Stimulated activated effector memory CD8-positive, alpha-beta T cell treated with anti-CD3 and anti-CD28 coated beads, Interleukin-12 subunit alpha, Interleukin-12 subunit beta, amount 100 ng/mL, for 72 hours (primary cell): ENCODE measurements around the gene TGFBRAP1.

Experiments used
- ATAC-seq: fragments of 150-1000 bp; cut with Tn5 transposase; 2 replicates; pipeline ENCODE4 v1.10.0; 2021
- DNase-seq, 2 donors: peaks; one replicate each; pipeline ENCODE4 v3.0.0; 2021 to 2022; ENCODE audit warnings: low spot score in 2 of 2
- H3K27ac Mint-ChIP-seq: one replicate; pipeline ENCODE4 v1.8.0; 2022; ENCODE audit warnings: mild to moderate bottlenecking, mixed read lengths
- H3K36me3 Mint-ChIP-seq: one replicate; pipeline ENCODE4 v1.8.0; 2022; ENCODE audit warnings: mild to moderate bottlenecking, mixed read lengths
- H3K4me1 Mint-ChIP-seq: one replicate; pipeline ENCODE4 v1.8.0; 2022; ENCODE audit warnings: mixed read lengths
- H3K4me3 Mint-ChIP-seq: one replicate; pipeline ENCODE4 v1.8.0; 2022; ENCODE audit warnings: mild to moderate bottlenecking, mixed read lengths
- H3K9me3 Mint-ChIP-seq: one replicate; pipeline ENCODE4 v1.8.0; 2022; ENCODE audit warnings: mixed read lengths

TGFBRAP1 gene

GRCh38 chr2:105215586-105216192, 113.8 kb downstream of the TGFBRAP1 start:
- Mint-ChIP-seq H3K4me1 (no peaks in the 10 kb centered on the region), H3K27ac (no peak overlapping the region), H3K36me3 (no peaks in the 10 kb centered on the region), H3K4me3 (no peak overlapping the region), H3K9me3 (no peaks in the 10 kb centered on the region)
- no peak for DNase-seq
- ATAC-seq, result no peak
